IgD-negative memory B cell (primary cell): ENCODE measurements around the gene MYPOP. TPM values are rescaled to one million over a fixed set of nuclear protein-coding genes. Genes with fewer than 3 reads are reported as not detected.
"Not testable (repeated sequence)": the region's sequence is repeated elsewhere in the genome, so short reads cannot be mapped to it uniquely, and the experiment has no call there.

ENCODE experiments used
- H3K27ac Mint-ChIP-seq, 3 donors: one replicate each; pipeline ENCODE4 v1.8.0; 2020 to 2022; ENCODE audit warnings: mild to moderate bottlenecking in 3 of 3, mixed read lengths in 3 of 3, moderate library complexity in 1 of 3
- H3K27me3 Mint-ChIP-seq: one replicate; pipeline ENCODE4 v1.8.0; 2021; ENCODE audit warnings: mixed read lengths
- H3K36me3 Mint-ChIP-seq: one replicate; pipeline ENCODE4 v1.8.0; 2020; ENCODE audit warnings: mild to moderate bottlenecking, mixed read lengths
- H3K4me1 Mint-ChIP-seq, 3 donors: one replicate each; pipeline ENCODE4 v1.8.0; 2020 to 2022; ENCODE audit warnings: mixed read lengths in 3 of 3, mild to moderate bottlenecking in 1 of 3
- H3K4me3 Mint-ChIP-seq, 4 donors: one replicate each; pipeline ENCODE4 v1.8.0; 2020 to 2022; ENCODE audit warnings: mild to moderate bottlenecking in 4 of 4, mixed read lengths in 4 of 4, moderate library complexity in 3 of 4
- H3K9me3 Mint-ChIP-seq, 3 donors: one replicate each; pipeline ENCODE4 v1.8.0; 2020 to 2021; ENCODE audit warnings: mixed read lengths in 3 of 3, mild to moderate bottlenecking in 1 of 3
- polyA plus RNA-seq: library from polyadenylated mRNA; unstranded; fragments of 300-500 nt; fragmentation: Illumina TruSeq; gene quantifications from one replicate; pipeline ENCODE4 v1.2.3, GENCODE V29; 2021

MYPOP gene
- polyA plus RNA-seq, 1 donor from 2014 or later, result 0.70 TPM

DNA sequence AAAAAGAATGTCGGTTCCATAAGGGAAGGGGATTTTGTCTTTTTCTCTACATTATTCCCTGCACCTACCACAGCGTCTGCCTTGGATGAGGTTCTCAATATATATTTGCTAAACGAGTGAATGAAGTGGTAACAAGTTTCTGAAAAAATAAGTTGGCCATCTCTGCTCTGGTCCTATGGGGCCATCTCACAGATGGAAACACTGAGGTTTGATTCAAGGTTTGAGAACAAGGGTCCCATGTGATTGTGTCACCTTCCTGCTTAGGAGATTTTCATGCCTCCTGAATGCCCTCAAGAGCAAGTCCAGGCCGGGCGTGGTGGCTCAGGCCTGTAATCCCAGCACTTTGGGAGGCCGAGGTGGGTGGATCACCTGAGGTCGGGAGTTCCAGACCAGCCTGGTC, 3.2 kb downstream of the MYPOP start:
- Mint-ChIP-seq H3K27ac (no peak overlapping the region), H3K4me1 (peaks cover 10 to 15% (median 14%) of the 10 kb centered on the region in 3 donors), H3K27me3 (no peaks in the 10 kb centered on the region), H3K36me3 (peaks cover 2% of the 10 kb centered on the region), H3K9me3 (no peaks in the 10 kb centered on the region), H3K4me3 (peak overlapping the region in 1 of 4 donors; percentile 44)

DNA sequence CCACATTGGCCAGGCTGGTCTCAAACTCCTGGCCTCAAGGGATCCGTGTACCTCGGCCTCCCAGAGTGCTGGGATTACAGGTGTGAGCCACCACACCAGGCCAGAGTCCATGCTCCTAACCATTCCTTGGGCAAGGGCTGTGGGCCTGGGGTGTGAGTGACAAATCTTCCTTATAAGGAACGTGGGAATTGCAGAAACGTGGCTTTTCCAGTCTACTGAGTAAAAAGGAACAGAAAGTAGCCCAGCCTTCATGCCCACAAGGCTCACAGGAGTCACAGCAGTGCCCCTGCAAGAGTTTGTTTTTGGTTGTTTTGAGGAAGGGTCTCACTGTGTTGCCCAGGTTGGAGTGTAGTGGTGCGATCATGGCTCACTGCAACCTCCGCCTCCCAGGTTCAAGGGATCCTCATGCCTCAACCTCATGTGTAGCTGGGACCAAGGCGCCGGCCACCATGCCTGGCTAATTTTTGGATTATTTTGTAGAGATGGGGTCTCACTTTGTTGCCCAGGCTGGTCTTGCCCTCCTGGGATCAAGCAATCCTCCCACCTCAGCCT, 5.1 kb downstream of the MYPOP start:
- Mint-ChIP-seq H3K4me1 (peaks cover 11 to 23% (median 16%) of the 10 kb centered on the region in 3 donors), H3K27me3 (no peaks in the 10 kb centered on the region), H3K9me3 (no peaks in the 10 kb centered on the region), H3K27ac (no peak overlapping the region), H3K4me3 (peak overlapping the region in 1 of 4 donors; percentile 12), H3K36me3 (peaks cover 2% of the 10 kb centered on the region)

DNA sequence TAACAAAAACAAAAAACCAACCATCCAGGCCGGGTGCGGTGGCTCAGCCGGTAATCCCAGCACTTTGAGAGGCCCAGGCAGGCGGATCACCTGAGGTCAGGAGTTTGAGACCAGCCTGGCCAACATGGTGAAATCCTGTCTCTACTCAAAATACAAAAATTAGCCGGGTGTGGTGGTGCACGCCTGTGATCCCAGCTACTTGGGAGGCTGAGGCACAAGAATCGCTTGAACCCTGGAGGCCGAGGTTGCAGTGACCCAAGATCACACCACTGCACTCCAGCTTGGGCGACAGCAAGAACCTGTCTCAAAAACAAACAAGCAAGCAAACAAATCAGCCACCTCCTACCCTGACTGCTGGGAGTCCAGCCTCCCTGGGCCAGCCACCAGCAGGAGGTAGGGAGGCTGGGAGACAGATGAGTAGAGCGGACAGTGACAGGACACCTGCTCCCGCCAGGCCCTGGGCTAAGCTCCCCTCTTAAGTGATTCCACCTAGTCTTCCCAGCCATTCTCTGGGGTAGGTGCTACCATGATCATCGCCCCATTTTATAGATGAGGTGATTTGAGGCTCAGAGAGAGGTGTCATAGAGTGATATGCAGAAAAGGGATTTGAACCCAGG, 6.3 kb downstream of the MYPOP start:
- Mint-ChIP-seq H3K4me1 (peaks cover 11 to 21% (median 16%) of the 10 kb centered on the region in 3 donors), H3K27ac (peak overlapping the region in 1 of 3 donors; percentile 35)
- not testable (repeated sequence) for H3K9me3 Mint-ChIP-seq, H3K4me3 Mint-ChIP-seq, H3K27me3 Mint-ChIP-seq, H3K36me3 Mint-ChIP-seq

GRCh38 chr19:45895519-45895972, 6.9 kb downstream of the MYPOP start:
- no peaks in the 10 kb centered on the region for H3K9me3 Mint-ChIP-seq
- no peaks in the 10 kb centered on the region for H3K27me3 Mint-ChIP-seq
- peaks cover 2% of the 10 kb centered on the region for H3K36me3 Mint-ChIP-seq
- H3K27ac Mint-ChIP-seq, result peak overlapping the region in 1 of 3 donors; percentile 35
- peak overlapping the region in 1 of 4 donors; percentile 69 for H3K4me3 Mint-ChIP-seq
- H3K4me1 Mint-ChIP-seq, result peaks cover 11 to 16% (median 11%) of the 10 kb centered on the region in 3 donors

DNA sequence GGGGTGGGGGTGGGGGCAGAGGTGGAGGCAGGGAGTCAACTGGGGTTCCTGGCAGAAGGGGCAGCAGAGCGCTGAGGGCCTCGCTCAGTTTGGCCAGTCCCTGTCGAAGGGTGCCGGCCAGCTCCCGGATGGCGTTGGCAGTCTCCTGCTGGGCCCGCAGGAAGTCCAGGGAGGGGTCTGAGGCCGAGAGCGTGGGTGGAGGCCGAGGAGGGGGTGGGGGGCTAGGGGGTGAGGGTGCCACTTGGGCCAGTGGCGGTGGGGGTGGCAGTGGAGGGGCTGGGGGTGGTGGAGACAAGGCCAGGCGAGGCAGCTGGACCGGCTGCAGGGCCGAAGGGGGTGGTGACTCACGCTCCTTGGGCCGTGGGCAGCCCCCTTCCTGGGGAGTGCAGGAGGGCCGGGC, 11.5 kb downstream of the MYPOP start:
- Mint-ChIP-seq H3K27ac (no peak overlapping the region), H3K9me3 (no peaks in the 10 kb centered on the region), H3K4me3 (no peak overlapping the region), H3K4me1 (peaks cover 8 to 26% (median 17%) of the 10 kb centered on the region in 3 donors), H3K36me3 (peaks cover 4% of the 10 kb centered on the region), H3K27me3 (no peaks in the 10 kb centered on the region)

- peak overlapping the region in 2 of 3 donors; percentile 17 to 78 for H3K27ac Mint-ChIP-seq
- peaks cover 2% of the 10 kb centered on the region for H3K36me3 Mint-ChIP-seq
- H3K4me3 Mint-ChIP-seq, result peak overlapping the region in 1 of 4 donors; percentile 48
- H3K9me3 Mint-ChIP-seq, result no peaks in the 10 kb centered on the region
- no peaks in the 10 kb centered on the region for H3K27me3 Mint-ChIP-seq
- peaks cover 4 to 22% (median 14%) of the 10 kb centered on the region in 3 donors for H3K4me1 Mint-ChIP-seq
These were observed 13.1 kb downstream of the MYPOP start for GRCh38 chr19:45889210-45889885.

- H3K4me3 Mint-ChIP-seq, result peak overlapping the region; percentile 97 to 100 (median 98)
- H3K9me3 Mint-ChIP-seq, result no peaks in the 10 kb centered on the region
- H3K27me3 Mint-ChIP-seq, result peaks cover 3% of the 10 kb centered on the region
- H3K4me1 Mint-ChIP-seq, result peaks cover 8 to 22% (median 13%) of the 10 kb centered on the region in 3 donors
- peaks cover 7% of the 10 kb centered on the region for H3K36me3 Mint-ChIP-seq
- peak overlapping the region; percentile 97 to 98 (median 98) for H3K27ac Mint-ChIP-seq
These were observed 15.2 kb downstream of the MYPOP start for GRCh38 chr19:45887200-45887710.

- Mint-ChIP-seq H3K4me3 (peak overlapping the region; percentile 97 to 100 (median 98)), H3K4me1 (peaks cover 8 to 22% (median 13%) of the 10 kb centered on the region in 3 donors), H3K27me3 (peaks cover 3% of the 10 kb centered on the region), H3K9me3 (no peaks in the 10 kb centered on the region), H3K36me3 (peaks cover 7% of the 10 kb centered on the region), H3K27ac (peak overlapping the region; percentile 97 to 98 (median 98))
These were observed 15.8 kb downstream of the MYPOP start for GRCh38 chr19:45886427-45887199.

DNA sequence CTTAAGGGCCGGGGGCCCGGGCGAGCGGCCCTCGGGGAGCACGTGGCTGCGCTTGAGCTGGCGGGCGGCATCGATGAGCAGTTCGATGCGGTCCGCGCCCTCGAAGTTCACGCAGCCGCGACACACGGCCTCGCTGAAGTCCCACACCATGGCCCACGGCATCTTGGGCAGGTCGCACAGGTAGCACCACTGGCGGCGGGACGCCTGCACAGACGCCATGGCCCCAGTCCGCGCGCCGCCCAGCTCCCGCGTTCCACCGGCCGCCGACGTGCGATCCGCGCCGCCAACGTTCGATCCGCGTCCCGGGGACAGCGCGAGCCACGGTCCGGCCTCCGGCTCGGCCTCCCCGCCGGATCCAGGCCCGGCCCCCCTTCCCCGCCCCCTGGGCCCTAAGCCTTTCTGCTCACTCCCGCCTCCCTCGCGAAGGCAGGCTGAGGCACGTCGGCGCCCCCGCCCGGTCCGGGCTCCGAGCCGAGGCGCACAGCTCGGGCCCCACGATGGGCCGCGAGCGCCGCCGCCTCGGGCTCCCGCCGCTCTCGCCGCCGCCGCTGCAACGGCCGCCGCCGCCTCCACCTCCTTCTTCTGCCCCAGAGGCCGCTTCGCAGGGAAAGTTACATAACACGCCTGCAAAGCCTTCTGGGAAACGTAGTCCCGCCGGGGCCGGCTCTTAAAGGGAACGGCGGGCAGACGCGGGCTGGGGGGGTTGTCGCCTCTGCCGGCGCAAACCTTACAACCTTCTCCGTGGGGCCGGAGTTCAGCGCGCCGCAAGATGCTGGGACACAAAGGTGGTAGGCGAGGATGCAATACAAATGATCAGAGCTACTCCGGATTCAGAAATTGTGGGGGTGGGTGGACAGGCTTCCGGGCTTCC, 16.6 kb downstream of the MYPOP start, which contains the start of gene IRF2BP1:
Gene IRF2BP1, minus strand, starts transcription at position 586 of the 871 bp plus-strand sequence. Its CDS starts 367 bp downstream, at position 219.
- Mint-ChIP-seq H3K9me3 (no peaks in the 10 kb centered on the region), H3K36me3 (peaks cover 7% of the 10 kb centered on the region), H3K4me3 (peak within 1 kb of the TSS; percentile 97 to 100 (median 98)), H3K27ac (peak within 1 kb of the TSS; percentile 97 to 98 (median 98)), H3K4me1 (peaks cover 9 to 22% (median 15%) of the 10 kb centered on the region in 3 donors), H3K27me3 (peaks cover 4% of the 10 kb centered on the region)

DNA sequence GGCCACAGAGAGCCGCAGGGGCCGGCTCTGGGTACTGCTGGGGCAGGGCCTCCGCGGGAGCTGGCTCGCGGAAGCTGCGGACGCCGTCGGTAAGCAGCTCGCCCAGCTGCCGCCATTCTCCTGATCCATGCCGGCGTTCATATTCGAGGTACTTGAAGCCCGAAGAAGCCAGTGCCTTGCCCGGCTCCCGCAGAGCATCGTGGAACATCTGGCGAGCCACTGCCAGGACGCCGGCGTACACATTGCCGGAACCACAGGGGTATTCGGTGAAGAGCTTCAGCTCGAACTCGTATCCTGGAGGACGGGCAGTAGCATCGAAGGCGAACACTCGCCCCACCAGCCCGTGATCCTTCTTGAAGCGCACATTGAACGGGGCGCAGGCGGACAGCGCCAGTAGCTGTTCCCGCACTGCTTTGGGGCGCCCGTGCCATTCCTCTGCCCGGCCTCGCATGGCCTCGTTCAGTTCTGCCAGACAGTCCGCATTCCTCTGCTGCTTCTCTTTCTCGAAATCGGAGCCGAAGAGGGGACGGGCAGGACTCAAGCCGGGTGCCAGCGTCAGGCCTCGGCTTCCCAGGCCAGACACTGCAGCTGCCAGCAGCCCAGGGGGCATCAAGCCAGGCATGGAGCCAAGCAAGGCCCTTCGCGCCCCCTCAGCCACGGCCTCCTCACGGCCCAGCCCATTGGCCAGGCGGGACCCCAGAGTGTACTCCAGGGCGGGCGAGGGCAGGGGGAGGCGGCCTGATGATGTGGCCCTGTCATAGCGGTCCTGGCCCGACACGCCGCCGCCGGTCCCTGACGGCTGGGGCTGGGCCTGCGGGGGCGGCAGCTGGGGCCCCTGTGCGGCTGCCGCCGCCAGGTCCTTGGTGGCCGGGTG, 17.5 kb downstream of the MYPOP start:
- H3K4me3 Mint-ChIP-seq, result peak overlapping the region; percentile 29 to 54 (median 52)
- H3K27me3 Mint-ChIP-seq, result peaks cover 7% of the 10 kb centered on the region
- no peak overlapping the region for H3K27ac Mint-ChIP-seq
- H3K36me3 Mint-ChIP-seq, result peaks cover 7% of the 10 kb centered on the region
- H3K9me3 Mint-ChIP-seq, result no peaks in the 10 kb centered on the region
- peaks cover 9 to 22% (median 15%) of the 10 kb centered on the region in 3 donors for H3K4me1 Mint-ChIP-seq

GRCh38 chr19:45883881-45884681, 18.3 kb downstream of the MYPOP start:
- H3K36me3 Mint-ChIP-seq, result peaks cover 7% of the 10 kb centered on the region
- peak overlapping the region in 2 of 4 donors; percentile 4 to 97 for H3K4me3 Mint-ChIP-seq
- no peaks in the 10 kb centered on the region for H3K9me3 Mint-ChIP-seq
- peaks cover 11% of the 10 kb centered on the region for H3K27me3 Mint-ChIP-seq
- H3K27ac Mint-ChIP-seq, result no peak overlapping the region
- H3K4me1 Mint-ChIP-seq, result peaks cover 9 to 17% (median 15%) of the 10 kb centered on the region in 3 donors

GRCh38 chr19:45883586-45883880, 18.9 kb downstream of the MYPOP start:
- Mint-ChIP-seq H3K4me3 (peak overlapping the region; percentile 76 to 97 (median 85)), H3K27me3 (peaks cover 14% of the 10 kb centered on the region), H3K27ac (peak overlapping the region in 2 of 3 donors; percentile 68 to 77), H3K36me3 (peaks cover 7% of the 10 kb centered on the region), H3K9me3 (no peaks in the 10 kb centered on the region), H3K4me1 (peaks cover 9 to 21% (median 15%) of the 10 kb centered on the region in 3 donors)
